HUES64 (cell line): ENCODE measurements around the gene SMC1A.
A peak's percentile ranks its signal among the peaks of the same experiment; 100 is the strongest.

ENCODE experiments used
- H3K27ac ChIP-seq: 2 replicates; pipeline ENCODE4 v1.7.0; 2013; ENCODE audit warnings: low read depth, low read length, inconsistent platforms
- H3K27me3 ChIP-seq: 2 replicates; pipeline ENCODE4 v1.6.1; 2013; ENCODE audit warnings: mild to moderate bottlenecking, low read length; ENCODE audit not compliant: insufficient read depth
- H3K36me3 ChIP-seq: 2 replicates; pipeline ENCODE4 v1.6.1; 2013; ENCODE audit warnings: mild to moderate bottlenecking, low read length; ENCODE audit not compliant: insufficient read depth
- H3K4me1 ChIP-seq: 2 replicates; pipeline ENCODE4 v1.6.1; 2013; ENCODE audit warnings: mild to moderate bottlenecking, low read length, moderate library complexity; ENCODE audit not compliant: insufficient read depth
- H3K4me3 ChIP-seq: 2 replicates; pipeline ENCODE4 v1.5.1; 2013; ENCODE audit warnings: mild to moderate bottlenecking, low read length, moderate library complexity
- H3K9ac ChIP-seq: 2 replicates; pipeline ENCODE4 v1.6.1; 2013; ENCODE audit warnings: mild to moderate bottlenecking, low read depth, low read length
- H3K9me3 ChIP-seq: 2 replicates; pipeline ENCODE4 v1.6.1; 2013; ENCODE audit warnings: low read depth, low read length; ENCODE audit not compliant: insufficient read depth
- WGBS: fragments of 150-250, 120-280 bp; methylation state at CpG from one replicate; pipeline ENCODE4 v1.1.7; 2013; ENCODE audit warnings: missing lambda C conversion rate; 5-methylcytosine and 5-hydroxymethylcytosine counted together

The SMC1A gene

GRCh38 chrX:53440621-53441517 lies 18.4 kb upstream of the SMC1A start:
- Histone ChIP-seq H3K27me3 (peaks cover 17% of the 10 kb centered on the region), H3K9ac (0 out of 2 replicates have a peak overlapping the region, but pooled peaks have one; percentile 26), H3K9me3 (no peaks in the 10 kb centered on the region), H3K27ac (no peak overlapping the region), H3K36me3 (no peaks in the 10 kb centered on the region), H3K4me1 (no peaks in the 10 kb centered on the region), H3K4me3 (peak overlapping the region; percentile 64)
- 15% methylated on average over 35 of the region's 39 CpGs for WGBS

GRCh38 chrX:53440101-53440500 lies 17.6 kb upstream of the SMC1A start:
- Histone ChIP-seq H3K27me3 (peaks cover 17% of the 10 kb centered on the region), H3K36me3 (no peaks in the 10 kb centered on the region), H3K9ac (no peak overlapping the region), H3K4me1 (no peaks in the 10 kb centered on the region), H3K9me3 (no peaks in the 10 kb centered on the region), H3K4me3 (peak overlapping the region; percentile 64), H3K27ac (no peak overlapping the region)
- 95% methylated on average over 2 of the region's 5 CpGs for WGBS

GRCh38 chrX:53438832-53439230 lies 16.4 kb upstream of the SMC1A start:
- H3K27ac ChIP-seq: no peak overlapping the region
- H3K27me3 ChIP-seq: peaks cover 17% of the 10 kb centered on the region
- no peak overlapping the region for H3K9ac ChIP-seq
- no peaks in the 10 kb centered on the region for H3K9me3 ChIP-seq
- no peaks in the 10 kb centered on the region for H3K4me1 ChIP-seq
- 78% methylated on average over 1 of the region's 1 CpG for WGBS
- H3K4me3 ChIP-seq: no peak overlapping the region
- H3K36me3 ChIP-seq: no peaks in the 10 kb centered on the region

- Histone ChIP-seq H3K9ac (no peak overlapping the region), H3K4me1 (no peaks in the 10 kb centered on the region), H3K27me3 (peaks cover 17% of the 10 kb centered on the region), H3K4me3 (no peak overlapping the region), H3K27ac (no peak overlapping the region), H3K36me3 (no peaks in the 10 kb centered on the region), H3K9me3 (no peaks in the 10 kb centered on the region)
- WGBS: 73% methylated on average over 5 of the region's 5 CpGs
Measured at GRCh38 chrX:53438174-53438831, 15.8 kb upstream of the SMC1A start.

- H3K9ac ChIP-seq: no peak overlapping the region
Measured at GRCh38 chrX:53437206-53437605, 14.8 kb upstream of the SMC1A start.

GRCh38 chrX:53435997-53436396 lies 13.5 kb upstream of the SMC1A start:
- Histone ChIP-seq H3K36me3 (peaks cover 15% of the 10 kb centered on the region), H3K9ac (no peak overlapping the region), H3K4me3 (no peak overlapping the region), H3K4me1 (no peaks in the 10 kb centered on the region), H3K27me3 (peaks cover 14% of the 10 kb centered on the region), H3K9me3 (no peaks in the 10 kb centered on the region), H3K27ac (no peak overlapping the region)
- 12% methylated on average over 2 of the region's 4 CpGs for WGBS

More at GRCh38 chrX:53437206-53437605, 14.8 kb upstream of the SMC1A start:
- H3K27ac ChIP-seq: no peak overlapping the region
- no peak overlapping the region for H3K4me3 ChIP-seq
- H3K4me1 ChIP-seq: no peaks in the 10 kb centered on the region
- WGBS: 67% methylated on average over 2 of the region's 2 CpGs
- H3K9me3 ChIP-seq: no peaks in the 10 kb centered on the region
- peaks cover 17% of the 10 kb centered on the region for H3K27me3 ChIP-seq
- H3K36me3 ChIP-seq: peaks cover 2% of the 10 kb centered on the region

GRCh38 chrX:53433651-53434639 lies 11.5 kb upstream of the SMC1A start, which contains the start of gene HSD17B10:
Gene HSD17B10 (minus strand): TSS chrX:53434370. CDS start chrX:53434345, 25 bp downstream.
- WGBS: 5% methylated on average over 56 of the region's 61 CpGs
- H3K36me3 ChIP-seq: peaks cover 21% of the 10 kb centered on the region

GRCh38 chrX:53430231-53430630 lies 7.8 kb upstream of the SMC1A start:
- no peaks in the 10 kb centered on the region for H3K4me1 ChIP-seq
- H3K9ac ChIP-seq: no peak overlapping the region
- no peaks in the 10 kb centered on the region for H3K27me3 ChIP-seq
- peaks cover 21% of the 10 kb centered on the region for H3K36me3 ChIP-seq
- H3K9me3 ChIP-seq: no peaks in the 10 kb centered on the region
- no peak overlapping the region for H3K27ac ChIP-seq
- no peak overlapping the region for H3K4me3 ChIP-seq
- WGBS: 90% methylated on average over 9 of the region's 9 CpGs

More at GRCh38 chrX:53433651-53434639, 11.5 kb upstream of the SMC1A start, which contains the start of gene HSD17B10:
- no peaks in the 10 kb centered on the region for H3K4me1 ChIP-seq
- peaks cover 2% of the 10 kb centered on the region for H3K27me3 ChIP-seq
- H3K4me3 ChIP-seq: peak within 1 kb of the TSS; percentile 99
- H3K9ac ChIP-seq: peak within 1 kb of the TSS; percentile 82
- no peak within 1 kb of the TSS; the same call in 1 of the 2 replicates for H3K27ac ChIP-seq
- H3K9me3 ChIP-seq: no peaks in the 10 kb centered on the region

GRCh38 chrX:53429755-53430154 lies 7.3 kb upstream of the SMC1A start:
- Histone ChIP-seq H3K9ac (no peak overlapping the region), H3K4me1 (no peaks in the 10 kb centered on the region), H3K4me3 (no peak overlapping the region), H3K27ac (no peak overlapping the region), H3K27me3 (no peaks in the 10 kb centered on the region), H3K36me3 (peaks cover 21% of the 10 kb centered on the region), H3K9me3 (no peaks in the 10 kb centered on the region)
- WGBS: 96% methylated on average over 8 of the region's 8 CpGs

GRCh38 chrX:53422861-53423306 lies 430 bp upstream of the SMC1A start, which contains the start of gene RIBC1:
Gene RIBC1 (plus strand): TSS chrX:53422873. CDS start chrX:53426277, 3,404 bp downstream.
- Histone ChIP-seq H3K27me3 (no peaks in the 10 kb centered on the region), H3K36me3 (peaks cover 6% of the 10 kb centered on the region; the same call in 1 of the 2 replicates), H3K27ac (peak within 1 kb of the TSS; percentile 99), H3K4me1 (peaks cover 4% of the 10 kb centered on the region; the same call in 1 of the 2 replicates), H3K9me3 (no peaks in the 10 kb centered on the region), H3K4me3 (peak within 1 kb of the TSS; percentile 89), H3K9ac (peak within 1 kb of the TSS; percentile 98)
- 4% methylated on average over 13 of the region's 17 CpGs for WGBS
